ENCODE measurements around the gene AP2A2. TPM values are rescaled to one million over a fixed set of nuclear protein-coding genes. Genes with fewer than 3 reads are reported as not detected.

The AP2A2 gene
- total RNA-seq, 4 donors from 2014 or later: 33.6 to 76.6 (median 46.4) TPM

DNA sequence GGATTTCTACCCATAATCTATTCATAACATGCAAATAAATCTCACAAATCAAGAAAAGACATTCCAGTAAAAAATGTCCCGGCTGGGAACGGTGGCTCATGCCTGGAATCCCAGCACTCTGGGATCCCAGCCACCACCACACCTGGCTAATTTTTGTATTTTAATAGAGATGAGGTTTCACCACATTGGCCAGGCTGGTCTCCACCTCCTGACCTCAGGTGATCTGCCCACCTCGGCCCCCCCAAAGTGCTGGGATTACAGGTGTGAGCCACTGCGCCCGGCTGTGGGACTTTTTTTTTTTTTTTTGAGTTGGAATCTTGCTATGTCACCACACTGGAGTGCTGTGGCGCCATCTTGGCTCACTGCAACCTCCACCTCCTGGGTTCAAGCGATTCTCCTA lies 19.7 kb upstream of the AP2A2 start:
- 83 to 88% methylated on average over 7 of the region's 7 CpGs for WGBS, 2 donors
- no peak overlapping the region for H3K4me3 ChIP-seq (ENCODE audit: low read depth, poor library complexity, severe bottlenecking)
- intact Hi-C loops (cut with DNase I; ENCODE audit: low total_unique reads): no loop called here
- TF ChIP-seq, protein P1, sequence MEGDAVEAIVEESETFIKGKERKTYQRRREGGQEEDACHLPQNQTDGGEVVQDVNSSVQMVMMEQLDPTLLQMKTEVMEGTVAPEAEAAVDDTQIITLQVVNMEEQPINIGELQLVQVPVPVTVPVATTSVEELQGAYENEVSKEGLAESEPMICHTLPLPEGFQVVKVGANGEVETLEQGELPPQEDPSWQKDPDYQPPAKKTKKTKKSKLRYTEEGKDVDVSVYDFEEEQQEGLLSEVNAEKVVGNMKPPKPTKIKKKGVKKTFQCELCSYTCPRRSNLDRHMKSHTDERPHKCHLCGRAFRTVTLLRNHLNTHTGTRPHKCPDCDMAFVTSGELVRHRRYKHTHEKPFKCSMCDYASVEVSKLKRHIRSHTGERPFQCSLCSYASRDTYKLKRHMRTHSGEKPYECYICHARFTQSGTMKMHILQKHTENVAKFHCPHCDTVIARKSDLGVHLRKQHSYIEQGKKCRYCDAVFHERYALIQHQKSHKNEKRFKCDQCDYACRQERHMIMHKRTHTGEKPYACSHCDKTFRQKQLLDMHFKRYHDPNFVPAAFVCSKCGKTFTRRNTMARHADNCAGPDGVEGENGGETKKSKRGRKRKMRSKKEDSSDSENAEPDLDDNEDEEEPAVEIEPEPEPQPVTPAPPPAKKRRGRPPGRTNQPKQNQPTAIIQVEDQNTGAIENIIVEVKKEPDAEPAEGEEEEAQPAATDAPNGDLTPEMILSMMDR (IDR thresholded peaks at IDR 0.05): no peak
- no peak for TF ChIP-seq POLR2A (IDR thresholded peaks at IDR 0.05)
- DNase-seq (ENCODE audit: low spot score in 2 of 2): no peak

GRCh38 chr11:907668-908067 lies 18.0 kb upstream of the AP2A2 start:
- no peak overlapping the region for H3K4me3 ChIP-seq (ENCODE audit: low read depth, poor library complexity, severe bottlenecking)
- no peak for TF ChIP-seq POLR2A (IDR thresholded peaks at IDR 0.05)
- TF ChIP-seq, protein P1 (IDR thresholded peaks at IDR 0.05): no peak
- WGBS, 2 donors: 75 to 100% methylated on average over 2 of the region's 2 CpGs
- intact Hi-C loops (cut with DNase I; ENCODE audit: low total_unique reads): no loop called here
- DNase-seq (ENCODE audit: low spot score in 2 of 2): no peak

- intact Hi-C loops (cut with DNase I; ENCODE audit: low total_unique reads): no loop called here
- WGBS, 2 donors: 57 to 75% methylated on average over 5 of the region's 5 CpGs
- no peak overlapping the region for H3K4me3 ChIP-seq (ENCODE audit: low read depth, poor library complexity, severe bottlenecking)
- no peak for DNase-seq (ENCODE audit: low spot score in 2 of 2)
- no peak for TF ChIP-seq POLR2A (IDR thresholded peaks at IDR 0.05)
- TF ChIP-seq, protein P1 (IDR thresholded peaks at IDR 0.05): no peak
These were observed 17.4 kb upstream of the AP2A2 start for GRCh38 chr11:908273-908672.

- DNase-seq (ENCODE audit: low spot score in 2 of 2): no peak
- intact Hi-C loops (cut with DNase I; ENCODE audit: low total_unique reads): no loop called here
- no peak overlapping the region for H3K4me3 ChIP-seq (ENCODE audit: low read depth, poor library complexity, severe bottlenecking)
- 81 to 86% methylated on average over 11 of the region's 11 CpGs for WGBS, 2 donors
- TF ChIP-seq POLR2A (IDR thresholded peaks at IDR 0.05): no peak
- TF ChIP-seq, protein P1 (IDR thresholded peaks at IDR 0.05): no peak
These were observed 16.3 kb upstream of the AP2A2 start for GRCh38 chr11:909406-909805.

DNA sequence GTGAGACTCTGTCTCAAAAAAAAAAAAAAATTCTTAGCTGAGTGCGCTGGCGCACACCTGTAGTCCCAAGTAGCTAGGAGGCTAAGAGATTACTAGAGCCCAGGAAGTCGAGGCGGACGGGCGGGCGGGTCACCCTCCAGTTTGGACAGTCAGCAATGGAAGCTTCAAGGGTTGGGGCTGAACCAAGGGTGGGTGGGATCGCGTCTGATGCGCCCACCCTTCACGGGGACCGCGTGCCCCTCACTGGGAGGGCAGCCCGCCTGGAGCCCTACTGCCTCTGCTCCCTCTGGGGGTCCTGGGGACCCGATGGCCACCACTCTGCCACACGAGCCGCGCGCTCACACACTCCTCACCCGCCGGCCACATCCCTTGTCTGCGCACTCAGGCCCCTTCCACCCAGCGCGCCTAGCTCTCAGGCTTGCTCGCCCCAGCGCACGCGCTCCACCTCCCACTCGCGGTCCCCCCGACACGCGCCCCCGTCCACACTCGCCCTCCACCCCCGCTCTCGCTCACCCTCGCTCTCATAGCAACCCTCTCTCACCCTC lies 15.6 kb upstream of the AP2A2 start:
- TF ChIP-seq, protein P1 (IDR thresholded peaks at IDR 0.05): no peak
- TF ChIP-seq POLR2A (IDR thresholded peaks at IDR 0.05): no peak
- 1 to 3% methylated on average over 28 to 33 of the region's 38 CpGs for WGBS, 2 donors
- DNase-seq (ENCODE audit: low spot score in 2 of 2): no peak
- H3K4me3 ChIP-seq (ENCODE audit: low read depth, poor library complexity, severe bottlenecking): peak overlapping the region; percentile 89
- intact Hi-C loops (cut with DNase I; ENCODE audit: low total_unique reads): no loop called here

- intact Hi-C loops (cut with DNase I; ENCODE audit: low total_unique reads): no loop called here
- peak within 1 kb of the TSS; percentile 89 for H3K4me3 ChIP-seq (ENCODE audit: low read depth, poor library complexity, severe bottlenecking)
- 0 to 4% methylated on average over 12 to 28 of the region's 59 CpGs for WGBS, 2 donors
- TF ChIP-seq, protein P1 (IDR thresholded peaks at IDR 0.05): no peak
- TF ChIP-seq POLR2A (IDR thresholded peaks at IDR 0.05): no peak
- peak; percentile 82 to 96 for DNase-seq (ENCODE audit: low spot score in 2 of 2)
These were observed 15.1 kb upstream of the AP2A2 start, which contains the start of gene CHID1 for GRCh38 chr11:910589-911030. CHID1 (minus strand) TSS chr11:910810; CDS start chr11:904816, 5,994 bp downstream.

Measured in lower leg skin (tissue), 4 donors.